Thyroid gland (tissue), 4 donors: Measurements from ENCODE around the gene LRRC10.

Source experiments
- CTCF ChIP-seq, 6 experiments: fragments of 200-600 bp in 3 of 6; fragments of 450-650 bp in 3 of 6; sonication (generic) in 3 of 6; IDR thresholded peaks; one replicate each; pipeline ENCODE4 v1.5.1; 2016 to 2019; ENCODE audit warnings: antibody characterized with exemption in 6 of 6, mild to moderate bottlenecking in 2 of 6, inconsistent platforms in 1 of 6, moderate library complexity in 1 of 6
- POLR2A ChIP-seq, 2 donors: fragments of 450-650 bp; IDR thresholded peaks; one replicate each; pipeline ENCODE4 v1.6.1; 2017; ENCODE audit warnings: antibody characterized with exemption in 2 of 2, mild to moderate bottlenecking in 2 of 2, moderate library complexity in 1 of 2

GRCh38 chr12:69647178-69647577 lies 36.5 kb upstream of the LRRC10 start:
- no peak for TF ChIP-seq CTCF (IDR thresholded peaks at IDR 0.05)
- TF ChIP-seq POLR2A (IDR thresholded peaks at IDR 0.05), result no peak
